HG03442 (cell line): ENCODE data around the gene CIAO3.
"Not testable (repeated sequence)": the region's sequence is repeated elsewhere in the genome, so short reads cannot be mapped to it uniquely, and the experiment has no call there.

Source experiments
- ATAC-seq: cut with Tn5 transposase; IDR thresholded peaks from one replicate; pipeline ENCODE4 v1.9.1; 2021; ENCODE audit warnings: mild to moderate bottlenecking, moderate library complexity; ENCODE audit not compliant: unreplicated experiment

The CIAO3 gene

DNA sequence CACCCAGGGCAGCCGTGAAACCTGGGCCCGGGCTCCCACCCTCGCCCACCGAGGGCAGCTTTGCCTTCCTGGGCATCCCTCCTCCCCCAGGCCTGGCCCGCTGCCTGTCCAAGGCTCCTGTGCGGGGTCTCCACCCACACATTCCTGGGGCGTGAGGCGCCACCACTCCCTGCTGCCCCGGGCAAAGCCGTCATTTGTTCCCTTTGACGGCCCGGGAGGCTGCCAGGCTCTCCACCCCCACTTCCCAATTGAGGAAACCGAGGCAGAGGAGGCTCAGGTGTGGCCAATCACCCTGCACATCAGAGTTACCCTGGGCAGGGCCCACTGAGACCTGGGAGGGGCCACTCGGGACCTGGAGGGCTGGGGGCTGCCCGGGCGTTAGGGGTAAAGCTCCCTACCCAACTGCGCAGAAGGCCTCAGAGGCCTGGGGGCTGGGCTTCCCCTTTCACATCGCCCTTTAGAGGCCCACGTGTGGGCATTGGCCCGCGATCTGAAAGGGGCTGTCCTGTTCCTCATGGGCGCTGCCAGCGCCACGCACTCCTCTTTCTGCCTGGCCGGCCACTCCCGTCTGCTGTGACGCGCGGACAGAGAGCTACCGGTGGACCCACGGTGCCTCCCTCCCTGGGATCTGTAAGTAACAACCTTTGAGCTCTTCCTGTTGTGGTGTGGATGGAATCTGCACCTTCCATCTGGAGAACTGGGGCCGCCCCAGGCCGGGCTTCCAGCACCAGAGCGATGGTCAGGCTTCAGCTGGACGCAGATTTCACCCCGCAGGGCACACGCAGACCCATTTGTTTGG lies 19.9 kb upstream of the CIAO3 start, which contains the start of gene MSLN:
Gene MSLN, plus strand, starts transcription at position 190 of the 799 bp plus-strand sequence. CDS start 1,947 bp downstream, outside the sequence.
- no peak for ATAC-seq

DNA sequence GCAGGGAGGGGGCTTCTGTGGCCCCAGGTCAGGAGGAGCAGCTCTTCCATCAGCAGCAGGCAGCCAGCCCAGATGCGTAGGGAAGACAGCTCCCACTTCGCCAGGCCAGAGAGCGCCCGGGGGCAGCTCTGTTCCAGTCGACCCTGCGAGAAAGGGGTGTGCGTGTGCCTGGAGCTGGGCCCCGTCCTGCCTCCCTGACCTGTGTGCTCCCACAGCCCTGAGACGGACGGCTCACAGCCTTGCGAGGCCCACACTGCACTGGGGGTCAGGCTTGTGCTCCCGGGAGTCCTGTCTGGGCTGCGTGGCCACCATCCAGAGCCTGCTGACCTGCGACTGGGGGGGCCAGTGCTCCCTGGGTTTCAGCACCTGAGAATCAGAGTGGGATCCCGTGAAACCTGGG lies 19.3 kb upstream of the CIAO3 start:
- ATAC-seq, result no peak

DNA sequence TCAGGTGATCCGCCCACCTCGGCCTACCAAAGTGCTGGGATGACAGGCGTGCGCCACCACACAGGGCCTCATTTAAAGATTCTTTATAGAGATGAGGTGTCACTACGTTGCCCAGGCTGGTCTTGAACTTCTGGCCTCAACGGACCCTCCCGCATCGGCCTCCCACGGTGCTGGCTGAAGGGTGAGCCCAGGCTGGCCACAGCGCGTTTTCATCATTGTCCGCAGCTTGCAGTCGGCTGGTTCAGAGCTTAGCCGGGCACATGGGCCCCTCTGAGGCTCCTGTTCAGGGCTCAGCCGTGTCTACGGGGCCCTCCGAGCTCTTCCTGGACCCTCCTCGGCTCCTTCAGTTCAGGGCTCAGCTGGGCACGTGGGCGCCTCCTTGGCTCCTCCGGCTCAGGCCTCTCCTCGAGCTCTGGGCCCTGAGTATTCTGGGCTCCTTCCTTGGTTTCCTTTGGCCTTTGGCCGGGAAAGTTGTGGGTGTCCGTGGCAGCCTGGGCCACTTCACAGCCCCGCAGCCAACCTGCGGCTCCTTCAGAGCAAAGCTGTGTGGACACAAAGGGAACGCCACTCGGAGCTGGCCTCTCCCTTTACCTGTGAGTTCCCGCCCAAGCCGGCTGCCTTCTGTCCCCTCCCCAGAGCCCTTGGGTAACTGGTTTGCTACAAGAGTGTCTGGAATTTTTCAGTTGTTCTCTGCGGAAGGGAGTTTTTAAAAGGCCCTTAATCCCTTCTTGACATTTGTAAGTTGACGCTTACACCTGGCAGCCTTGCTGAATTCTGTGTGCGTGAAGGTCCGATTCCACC lies 18.5 kb upstream of the CIAO3 start:
- ATAC-seq, result no peak

DNA sequence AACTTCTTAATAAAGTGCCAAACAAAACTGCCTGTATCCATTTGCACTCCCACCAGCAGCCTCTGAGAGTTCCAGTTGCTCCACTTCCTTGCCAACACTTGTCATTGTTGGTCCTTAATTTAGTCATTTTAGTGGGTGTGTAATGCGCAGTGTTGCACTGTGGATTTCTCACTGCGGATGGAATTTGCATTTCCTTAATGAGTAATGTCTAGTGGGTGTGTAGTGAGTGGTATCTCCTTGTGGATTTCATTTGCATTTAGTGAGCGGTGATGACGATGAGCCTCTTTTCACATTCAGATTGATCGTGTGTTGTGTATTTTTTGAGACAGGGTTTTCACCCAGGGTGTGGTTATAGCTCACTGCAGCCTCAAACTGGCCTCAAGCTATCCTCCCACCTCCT lies 15.6 kb upstream of the CIAO3 start:
- ATAC-seq, result no peak

DNA sequence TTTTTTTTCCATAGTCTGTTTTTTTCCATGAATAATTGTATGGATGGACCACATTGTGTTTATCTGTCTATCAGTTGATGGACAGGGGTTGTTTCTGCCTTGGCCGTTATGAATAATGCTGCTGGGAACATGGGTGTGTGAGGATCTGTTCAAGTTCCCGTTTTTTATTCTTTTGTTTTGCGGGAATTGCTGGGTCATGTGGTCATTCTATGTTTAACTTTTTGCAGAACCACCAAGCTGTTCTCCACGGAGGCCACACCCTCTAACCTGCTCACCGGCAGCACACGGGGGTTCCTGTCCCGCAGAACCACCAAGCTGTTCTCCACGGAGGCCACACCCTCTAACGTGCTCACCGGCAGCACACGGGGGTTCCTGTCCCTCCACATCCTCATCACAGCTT lies 13.9 kb upstream of the CIAO3 start:
- no peak for ATAC-seq

DNA sequence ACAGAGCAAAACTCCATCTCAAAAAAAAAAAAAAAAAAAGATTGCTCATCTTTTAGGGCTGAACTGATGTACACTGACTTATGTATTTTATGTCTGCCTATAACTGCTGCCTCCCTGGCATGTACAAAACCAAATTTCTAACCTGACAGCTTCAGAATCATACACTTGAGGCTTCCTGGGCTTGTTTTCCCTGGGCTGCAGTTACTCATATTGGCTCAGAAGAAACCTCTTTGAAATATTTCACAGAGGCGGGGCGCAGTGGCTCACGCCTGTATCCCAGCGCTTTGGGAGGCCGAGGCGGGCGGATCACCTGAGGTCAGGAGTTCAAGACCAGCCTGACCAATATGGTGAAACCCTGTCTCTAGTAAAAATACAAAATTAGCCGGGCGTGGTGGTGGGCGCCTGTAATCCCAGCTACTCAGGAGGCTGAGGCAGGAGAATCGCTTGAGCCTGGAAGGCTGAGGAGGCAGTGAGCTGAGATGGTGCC lies 13.4 kb upstream of the CIAO3 start:
- not testable (repeated sequence) for ATAC-seq

DNA sequence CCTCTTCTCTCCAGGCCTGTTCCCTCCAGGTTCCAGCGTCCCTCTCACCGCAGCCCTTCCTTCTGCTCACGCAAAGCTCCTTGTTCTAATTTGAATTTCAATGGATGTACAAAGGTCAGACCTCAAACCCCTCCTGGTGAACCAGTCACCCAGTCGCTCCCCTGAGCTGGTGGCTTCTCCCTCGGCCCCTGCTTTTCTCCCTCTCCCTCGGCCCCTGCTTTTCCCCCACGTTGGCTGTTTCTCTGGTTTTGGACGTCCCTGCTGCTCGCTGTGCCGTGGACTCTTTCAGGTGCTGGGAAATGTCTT lies 11.2 kb upstream of the CIAO3 start:
- no peak for ATAC-seq

DNA sequence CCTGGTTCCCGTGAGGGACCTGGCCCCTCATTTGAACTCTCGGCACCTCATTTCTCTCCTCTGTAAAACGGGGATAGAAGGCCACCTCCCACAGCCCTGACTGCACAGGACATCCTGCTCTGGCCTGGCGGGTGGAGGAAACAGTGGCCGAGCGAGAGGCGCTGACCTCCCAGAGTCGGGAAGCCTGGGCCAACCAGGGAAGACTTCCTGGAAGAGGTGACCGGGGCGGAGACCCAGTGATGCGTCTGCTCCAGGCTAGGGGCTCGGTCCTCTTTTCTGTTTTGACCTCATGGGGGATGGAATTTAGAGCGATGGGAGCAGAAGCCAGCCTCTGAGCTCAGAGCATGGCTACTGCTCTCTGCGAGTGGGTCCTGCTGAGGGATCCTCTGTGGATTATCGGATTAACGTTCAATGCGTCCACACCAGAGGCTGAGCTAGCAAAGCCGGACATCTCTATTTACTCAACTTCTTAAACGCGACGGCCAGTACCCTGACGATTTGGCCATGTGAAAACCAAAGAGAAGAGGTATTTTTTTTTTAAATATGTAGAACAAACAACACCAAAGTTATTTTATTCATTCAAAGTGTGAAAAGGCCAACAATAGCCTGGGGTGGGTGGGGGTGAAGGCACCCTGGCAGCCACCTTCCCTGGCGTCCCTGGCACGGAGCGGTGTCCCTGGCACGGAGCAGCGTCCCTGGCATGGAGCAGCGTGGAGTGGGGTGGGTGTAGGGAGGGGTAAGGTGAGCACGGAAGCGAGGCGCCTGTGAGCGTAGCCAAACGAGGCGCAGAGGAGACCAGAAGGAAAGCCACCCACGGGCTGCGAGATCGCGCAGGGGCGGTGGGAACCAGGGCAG lies 10.6 kb upstream of the CIAO3 start:
- ATAC-seq, result no peak

DNA sequence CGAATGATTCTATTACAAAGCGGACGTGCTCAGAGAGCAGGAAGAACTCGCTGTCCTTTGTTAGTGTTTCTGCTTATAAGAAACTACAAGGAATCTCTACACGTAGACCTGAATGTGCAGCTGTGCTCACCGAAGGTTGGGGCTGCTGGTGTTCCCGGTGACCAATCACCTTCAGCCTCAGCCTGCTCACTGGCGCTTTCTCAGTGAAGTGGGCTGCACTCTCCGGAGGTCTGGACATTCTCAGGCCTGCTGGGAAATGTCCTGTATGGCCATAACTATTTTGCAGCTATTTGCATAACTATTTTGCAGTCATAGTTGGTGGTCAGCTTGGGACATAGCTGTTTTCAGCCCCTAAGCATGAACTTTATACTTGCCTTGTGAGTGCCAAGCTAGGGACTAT lies 9.7 kb upstream of the CIAO3 start:
- ATAC-seq, result no peak

DNA sequence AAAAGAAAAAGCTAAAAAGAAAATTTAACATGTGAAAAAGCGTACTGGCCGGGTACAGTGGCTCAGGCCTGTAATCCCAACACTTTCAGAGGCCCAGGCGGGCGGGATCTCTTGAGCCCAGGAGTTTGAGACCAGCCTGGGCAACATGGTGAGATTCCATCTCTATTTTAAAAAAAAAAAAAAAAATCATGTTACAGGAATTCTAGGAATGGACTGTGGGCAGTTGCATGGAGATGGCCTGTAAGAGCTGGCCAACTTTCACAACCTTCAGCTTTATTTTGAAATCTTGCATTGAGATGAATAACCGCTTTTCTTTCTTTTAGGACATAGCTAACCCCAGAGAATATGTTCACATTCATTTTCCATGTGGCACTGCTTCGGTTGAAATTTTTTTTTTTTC lies 8.2 kb upstream of the CIAO3 start:
- ATAC-seq, result no peak

DNA sequence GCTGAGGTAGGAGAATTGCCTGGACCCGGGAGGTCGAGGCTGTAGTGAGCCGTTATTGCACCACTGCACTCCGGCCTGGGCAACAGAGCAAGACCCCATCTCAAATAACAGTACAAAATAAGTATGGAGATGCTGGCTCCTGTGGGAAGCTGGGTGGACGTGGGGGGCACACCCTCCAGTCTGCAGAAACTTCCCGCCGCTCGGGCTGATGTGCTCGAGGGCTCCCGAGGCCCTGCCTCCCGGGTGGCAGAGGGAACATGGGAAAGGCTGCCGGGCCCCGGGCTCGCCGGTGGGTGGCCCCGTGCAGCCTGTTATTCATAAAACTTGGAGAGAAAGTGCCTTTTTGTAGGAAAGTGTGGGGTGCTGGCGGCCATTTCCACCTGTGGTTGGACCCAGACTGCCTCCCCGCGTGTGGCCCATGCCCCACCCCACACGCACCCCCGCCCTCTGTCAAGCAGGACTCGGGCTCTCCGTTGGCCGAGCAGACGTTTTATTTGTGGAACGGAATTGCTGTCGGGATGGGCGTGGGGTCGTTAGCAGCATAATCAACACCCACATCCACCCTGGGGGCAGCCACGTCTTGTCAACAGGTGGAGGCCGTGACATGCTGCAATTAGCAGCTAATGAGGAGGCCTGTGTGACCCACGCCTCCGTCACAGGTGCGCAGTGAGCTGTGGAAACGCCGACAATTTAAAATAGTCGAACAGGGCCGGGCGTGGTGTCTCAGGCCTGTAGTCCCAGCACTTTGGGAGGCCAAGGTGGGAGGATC lies 7.4 kb upstream of the CIAO3 start:
- ATAC-seq, result no peak

DNA sequence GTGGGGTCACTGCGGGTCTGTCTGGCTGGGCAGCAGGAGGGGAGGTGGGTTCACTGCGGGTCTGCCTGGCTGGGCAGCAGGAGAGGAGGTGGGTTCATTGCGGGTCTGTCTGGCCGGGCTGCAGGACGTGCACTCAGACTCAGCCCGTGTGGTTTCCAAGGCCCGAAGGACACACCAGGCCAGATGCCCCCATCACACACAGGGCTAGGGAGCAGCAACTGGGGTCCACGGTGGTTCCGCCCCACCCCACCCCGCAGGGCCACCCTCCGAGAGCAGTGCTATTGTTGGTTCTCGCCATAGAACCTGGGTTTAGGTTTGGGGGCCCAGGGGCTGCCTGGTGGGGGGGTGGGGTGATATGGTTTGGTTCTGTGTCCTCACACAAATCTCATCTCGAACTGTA lies 5.8 kb upstream of the CIAO3 start:
- no peak for ATAC-seq

DNA sequence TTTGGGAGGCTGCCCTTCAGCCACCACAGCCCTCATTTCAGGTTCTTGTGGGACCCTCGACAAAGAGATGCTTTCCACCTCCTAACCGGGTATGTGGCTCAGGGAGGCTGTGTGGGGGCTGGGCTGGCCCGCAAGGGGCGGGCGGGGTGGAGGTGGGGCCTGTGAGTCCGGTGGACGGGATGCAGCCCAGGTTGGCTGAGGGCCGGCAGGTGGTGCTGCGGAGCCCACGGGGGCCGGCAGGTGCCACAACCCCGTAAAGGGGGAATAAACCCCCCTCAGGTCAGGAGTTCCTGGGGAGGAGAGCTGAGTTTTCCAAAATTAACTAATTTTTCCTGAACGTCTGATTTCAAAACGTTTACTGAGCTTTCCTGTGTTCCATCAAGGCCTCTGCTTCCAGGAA lies 4.9 kb upstream of the CIAO3 start:
- no peak for ATAC-seq

DNA sequence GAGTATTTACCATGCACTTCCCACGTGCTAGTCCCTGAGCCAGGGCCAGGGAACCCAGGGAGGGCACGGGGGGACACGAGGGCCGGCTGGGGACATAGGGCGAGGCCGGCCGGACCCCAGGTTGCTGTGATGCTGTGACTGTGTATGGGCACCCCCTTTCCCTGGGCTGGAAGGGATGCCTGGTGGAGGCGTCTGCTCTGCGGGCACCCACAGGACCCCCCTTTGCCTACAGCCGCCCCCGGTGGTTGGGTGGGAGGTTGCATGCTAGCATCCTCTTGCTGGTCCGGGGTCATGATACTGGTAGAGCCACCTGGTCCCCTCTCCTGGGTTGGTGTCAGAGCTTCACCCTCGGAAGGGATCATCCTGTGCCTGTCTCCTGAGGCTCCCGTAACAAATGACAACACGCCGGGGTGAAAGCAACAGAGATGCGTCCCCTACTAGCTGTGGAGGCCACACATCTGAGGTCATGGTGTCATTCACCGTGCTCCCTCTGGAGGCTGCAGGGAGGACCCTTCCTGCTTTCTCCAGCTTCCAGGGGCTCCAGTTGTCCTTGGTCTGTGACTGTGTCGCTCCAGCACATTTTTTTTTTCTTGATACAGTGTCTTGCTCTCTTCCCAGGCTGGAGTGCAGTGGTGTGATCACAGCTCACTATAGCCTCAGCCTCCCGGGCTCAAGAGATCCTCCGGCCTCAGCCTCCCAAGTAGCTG lies 3.1 kb upstream of the CIAO3 start:
- ATAC-seq, result no peak

DNA sequence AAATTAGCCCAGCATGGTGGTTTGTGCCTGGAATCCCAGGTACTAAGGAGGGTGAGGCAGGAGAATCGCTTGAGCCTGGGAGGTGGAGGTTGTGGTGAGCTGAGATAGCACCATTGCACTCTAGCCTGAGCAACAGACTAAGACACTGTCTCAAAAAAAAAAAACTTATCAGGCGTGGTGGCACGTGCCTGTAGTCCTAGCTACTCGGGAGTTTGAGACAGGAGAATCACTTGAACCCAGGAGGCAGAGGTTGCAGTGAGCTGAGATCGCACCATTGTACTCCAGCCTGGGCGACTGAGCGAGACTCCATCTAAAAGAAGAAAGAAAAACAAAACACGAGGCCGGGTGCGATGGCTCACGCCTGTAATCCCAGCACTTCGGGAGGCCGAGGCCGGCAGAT lies 2.1 kb upstream of the CIAO3 start:
- not testable (repeated sequence) for ATAC-seq

DNA sequence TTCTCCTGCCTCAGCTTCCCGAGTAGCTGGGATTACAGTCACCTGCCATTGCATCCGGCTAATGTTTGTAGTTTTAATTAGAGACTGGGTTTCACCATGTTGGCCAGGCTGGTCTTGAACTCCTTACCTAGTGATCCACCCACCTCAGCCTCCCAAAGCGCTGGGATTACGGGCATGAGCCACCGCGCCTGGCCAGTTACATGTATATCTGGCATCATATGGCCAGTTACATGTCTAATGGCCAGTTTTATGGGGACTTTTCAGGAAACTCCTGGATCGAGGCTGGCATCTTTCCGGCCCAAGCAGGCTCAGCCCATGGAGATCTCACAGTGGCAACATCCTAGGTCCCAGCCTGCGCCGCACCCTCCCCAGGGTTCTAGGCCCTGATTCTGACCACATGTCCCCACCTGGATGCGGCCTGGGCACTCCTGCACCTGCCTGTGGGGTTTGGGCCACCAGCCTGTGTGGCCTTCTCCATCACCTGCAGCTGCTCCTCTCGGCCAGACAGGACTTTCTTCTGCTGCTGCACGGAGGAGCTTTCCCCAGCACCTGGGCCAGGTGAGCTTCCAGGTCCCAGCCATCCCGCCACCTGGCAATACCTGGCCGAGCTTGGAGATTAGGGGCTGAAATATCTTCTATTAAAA lies 1.3 kb upstream of the CIAO3 start:
- ATAC-seq, result no peak

DNA sequence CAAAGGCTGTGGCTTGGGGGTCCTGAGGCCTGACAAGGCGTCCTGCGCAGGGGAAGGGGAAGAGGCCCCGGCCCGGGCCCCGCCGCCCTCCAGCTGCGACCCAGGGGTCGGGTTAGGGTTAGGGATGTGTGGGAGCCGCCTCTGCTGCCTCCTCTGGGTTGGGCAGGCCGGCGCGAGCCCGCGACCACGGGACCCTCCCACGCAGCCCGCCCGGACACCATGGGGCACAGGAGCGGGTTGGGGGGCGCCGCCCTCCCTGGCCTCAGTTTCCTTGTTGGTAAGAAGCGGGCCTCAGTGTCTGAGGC lies 386 bp downstream of the CIAO3 start:
- ATAC-seq, result peak; percentile 2

DNA sequence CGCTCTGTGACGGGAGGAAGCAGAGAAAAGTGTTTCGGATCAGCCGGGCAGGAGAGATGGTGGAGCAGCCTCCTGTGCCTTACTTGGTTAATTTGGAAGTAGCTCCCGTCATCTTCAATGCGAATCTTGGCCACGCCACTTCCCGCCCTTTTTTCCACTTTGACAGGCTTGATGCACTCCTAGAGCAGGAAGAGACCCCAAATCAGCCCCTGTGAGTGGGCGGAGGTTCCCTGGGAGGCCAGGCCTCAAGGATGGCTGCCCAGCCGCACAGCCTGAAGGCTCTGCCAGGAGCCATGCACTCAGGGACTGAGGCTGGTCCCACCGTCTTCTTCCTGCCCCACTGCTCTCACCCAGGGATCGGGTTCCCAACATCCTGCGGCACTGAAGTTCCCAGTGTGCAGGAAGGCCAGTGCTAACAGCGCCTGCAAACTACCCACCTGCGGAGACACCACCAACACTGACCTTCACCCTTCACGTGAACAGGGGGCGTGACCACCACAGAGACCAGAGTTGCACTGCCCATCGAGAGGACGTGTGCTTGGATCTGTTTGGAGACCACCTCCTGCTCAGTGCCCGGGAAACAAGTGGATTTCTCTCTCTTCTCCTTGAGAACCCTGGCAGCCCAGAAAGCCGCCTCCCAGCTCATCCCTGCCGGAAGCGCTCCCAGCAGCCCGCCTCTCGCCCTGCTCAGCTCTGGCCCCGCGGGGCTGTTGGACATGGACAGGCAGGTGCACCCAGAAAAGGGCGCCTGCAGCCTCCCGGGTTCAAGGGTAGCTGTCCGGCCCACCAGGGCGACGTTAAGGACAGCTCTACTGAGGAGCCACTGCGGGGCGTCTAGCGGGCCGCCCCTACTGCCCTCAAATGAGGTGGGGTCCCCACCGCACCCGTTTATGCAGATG lies 988 bp downstream of the CIAO3 start:
- ATAC-seq, result no peak
